NCI-H128 (cell line): ENCODE results near the gene DCBLD1.

ENCODE experiments used
- DNase-seq: peaks from one replicate; lab custom pipeline; 2025; ENCODE audit not compliant: unreplicated experiment; lab: John Stamatoyannopoulos, UW

DCBLD1 gene

GRCh38 chr6:117469791-117470190 is 12.7 kb upstream of the DCBLD1 start:
- DNase-seq: no peak

- DNase-seq: no peak
Observed at GRCh38 chr6:117472667-117473066, 9.8 kb upstream of the DCBLD1 start.

DNA sequence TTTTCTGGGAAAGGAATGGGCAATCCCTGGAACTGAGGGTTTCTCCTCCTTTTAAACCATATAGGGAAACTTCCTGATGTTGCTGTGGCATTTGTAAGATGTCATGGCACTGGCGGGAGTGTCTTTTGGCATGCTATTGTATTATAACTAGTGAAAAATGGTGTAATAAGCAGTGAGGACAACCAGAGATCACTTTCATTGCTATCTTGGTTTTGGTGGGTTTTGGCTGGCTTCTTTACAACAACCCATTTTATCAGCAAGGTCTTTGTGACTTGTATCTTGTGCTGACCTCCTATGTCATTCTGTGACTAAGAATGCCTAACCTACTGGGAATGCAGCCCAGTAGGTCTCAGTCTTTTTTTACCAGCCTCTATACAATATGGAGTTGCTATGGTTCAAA is 9.1 kb upstream of the DCBLD1 start:
- DNase-seq: no peak

GRCh38 chr6:117477988-117478852 is 4.3 kb upstream of the DCBLD1 start:
- DNase-seq: no peak

DNA sequence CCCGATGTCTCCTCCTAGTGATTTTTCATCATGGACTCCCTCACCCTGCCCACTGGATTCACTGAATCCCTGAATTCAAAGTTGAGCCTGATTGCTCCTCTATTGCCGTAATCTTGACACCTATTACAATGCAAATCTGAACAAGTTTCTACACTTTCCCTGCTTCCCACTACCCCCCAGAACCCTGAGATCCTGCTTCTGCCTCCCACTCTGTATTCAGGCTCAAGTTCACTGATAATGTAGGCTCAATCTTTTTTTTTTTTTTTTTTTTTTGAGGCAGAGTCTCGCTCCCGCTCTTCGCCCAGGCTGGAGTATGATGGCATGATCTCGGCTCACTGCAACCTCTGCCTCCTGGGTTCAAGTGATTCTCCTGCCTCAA is 3.6 kb upstream of the DCBLD1 start:
- no peak for DNase-seq

DNA sequence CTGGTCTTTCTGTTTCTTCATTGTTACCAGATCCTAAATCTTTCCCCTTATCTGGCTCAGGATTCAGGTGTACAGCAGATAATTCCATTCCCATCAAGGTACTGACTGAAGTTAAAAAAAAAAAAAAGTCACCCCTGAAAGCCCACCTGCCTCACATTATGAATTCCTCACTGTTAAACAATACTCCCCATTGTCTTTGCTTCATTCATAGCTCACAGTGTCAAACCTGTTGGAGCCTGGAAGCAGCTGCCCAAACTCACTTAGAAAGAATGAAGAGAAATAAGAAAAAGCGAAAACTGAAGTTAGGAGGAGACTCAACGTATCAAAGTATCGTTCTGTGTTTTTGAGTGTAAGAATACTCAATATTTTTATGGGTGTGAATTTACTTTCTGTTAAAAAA is 1.8 kb upstream of the DCBLD1 start:
- no peak for DNase-seq

GRCh38 chr6:117481278-117481925 is 1.1 kb upstream of the DCBLD1 start:
- no peak for DNase-seq

DNA sequence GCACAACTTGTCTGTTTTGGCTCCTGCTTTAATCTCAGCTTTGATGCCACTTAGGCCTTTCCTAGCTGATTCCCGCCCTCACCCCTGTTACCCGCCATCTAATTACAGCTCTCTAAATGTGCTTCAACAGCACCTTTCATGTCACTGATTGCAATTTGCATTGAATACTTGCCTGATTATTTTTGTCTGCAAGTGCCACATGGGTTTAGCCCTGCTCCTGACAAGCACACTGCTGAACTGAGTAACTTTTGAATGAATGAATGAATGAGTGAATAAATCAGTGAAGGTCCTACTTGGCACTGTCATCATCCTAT is 591 bp upstream of the DCBLD1 start:
- DNase-seq: no peak

DNA sequence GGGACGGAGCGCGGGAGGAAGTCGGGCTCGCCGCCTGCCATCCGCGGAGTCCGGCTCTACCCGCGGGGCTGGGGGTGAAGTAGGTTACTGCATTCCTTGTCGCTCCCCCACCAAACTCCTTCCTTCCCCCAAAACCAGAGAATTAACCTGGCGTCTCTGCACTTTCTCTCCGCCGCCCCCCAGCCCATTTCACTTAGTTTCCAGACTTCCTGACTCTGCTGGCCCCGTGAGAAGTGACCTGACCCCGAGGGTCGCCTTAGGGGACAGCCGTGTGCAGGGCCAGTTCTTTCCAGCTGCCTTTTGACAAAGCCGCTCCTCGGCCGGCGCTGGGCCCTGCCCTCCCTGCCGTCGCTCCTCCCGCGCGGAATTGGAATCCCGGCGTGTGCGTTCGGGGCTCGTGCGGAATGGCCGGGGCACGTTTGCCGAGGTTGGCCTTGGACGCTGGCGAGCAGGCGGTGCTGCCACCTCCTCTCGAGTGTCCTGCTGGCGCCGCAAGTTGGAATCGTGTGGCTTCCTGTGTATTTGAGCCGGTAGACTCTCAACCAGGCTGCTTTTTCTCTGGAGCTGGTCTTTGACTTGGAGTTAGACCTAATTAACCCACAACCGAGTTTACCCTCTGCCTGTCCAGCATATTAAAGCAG is 650 bp downstream of the DCBLD1 start:
- no peak for DNase-seq

GRCh38 chr6:117483645-117484016 is 1.2 kb downstream of the DCBLD1 start:
- no peak for DNase-seq

- DNase-seq: no peak
Observed at GRCh38 chr6:117484052-117484646, 1.7 kb downstream of the DCBLD1 start.

GRCh38 chr6:117485433-117485832 is 3.0 kb downstream of the DCBLD1 start:
- DNase-seq: no peak

GRCh38 chr6:117487821-117488220 is 5.3 kb downstream of the DCBLD1 start:
- DNase-seq: no peak

DNA sequence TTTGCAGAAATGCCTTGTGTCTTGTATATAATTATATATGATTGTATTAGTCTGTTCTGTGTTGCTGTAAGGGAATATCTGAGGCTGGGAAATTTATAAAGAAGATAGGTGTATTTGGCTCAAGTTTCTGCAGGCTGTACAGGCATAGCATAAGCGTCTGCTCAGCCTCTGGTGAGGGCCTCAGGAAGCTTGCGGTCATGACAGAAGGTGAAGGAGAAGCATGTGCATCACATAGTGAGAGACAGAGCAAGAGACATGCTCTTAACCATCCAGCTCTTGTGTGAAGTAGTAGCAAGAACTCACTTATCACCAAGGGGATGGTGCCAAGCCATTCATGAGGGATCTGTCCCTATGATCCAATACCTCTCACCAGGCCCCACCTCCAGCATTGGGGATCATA is 6.5 kb downstream of the DCBLD1 start:
- no peak for DNase-seq

GRCh38 chr6:117491916-117492315 is 9.4 kb downstream of the DCBLD1 start:
- no peak for DNase-seq

- DNase-seq: no peak
Observed at GRCh38 chr6:117493470-117493869, 11.0 kb downstream of the DCBLD1 start.

DNA sequence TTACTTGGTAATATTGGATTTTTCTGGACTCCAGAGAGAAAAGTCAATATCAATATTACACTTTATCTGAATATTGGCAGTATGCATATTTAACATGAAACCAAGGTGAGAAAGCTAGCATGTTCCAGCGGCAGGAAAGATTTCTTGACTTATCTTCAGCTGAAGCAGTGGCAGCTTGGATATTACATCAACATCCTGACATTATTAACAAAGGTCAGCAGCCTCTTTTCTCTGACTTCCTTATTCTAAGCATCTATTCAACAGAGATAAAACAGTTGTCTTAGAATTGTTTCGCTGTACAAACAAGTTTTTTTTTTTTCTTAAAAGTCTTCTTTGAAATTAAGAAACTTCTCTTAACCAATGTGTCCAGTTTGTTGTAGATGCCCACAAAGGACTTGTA is 11.8 kb downstream of the DCBLD1 start:
- DNase-seq: no peak

GRCh38 chr6:117494694-117495318 is 12.3 kb downstream of the DCBLD1 start:
- DNase-seq: no peak

DNA sequence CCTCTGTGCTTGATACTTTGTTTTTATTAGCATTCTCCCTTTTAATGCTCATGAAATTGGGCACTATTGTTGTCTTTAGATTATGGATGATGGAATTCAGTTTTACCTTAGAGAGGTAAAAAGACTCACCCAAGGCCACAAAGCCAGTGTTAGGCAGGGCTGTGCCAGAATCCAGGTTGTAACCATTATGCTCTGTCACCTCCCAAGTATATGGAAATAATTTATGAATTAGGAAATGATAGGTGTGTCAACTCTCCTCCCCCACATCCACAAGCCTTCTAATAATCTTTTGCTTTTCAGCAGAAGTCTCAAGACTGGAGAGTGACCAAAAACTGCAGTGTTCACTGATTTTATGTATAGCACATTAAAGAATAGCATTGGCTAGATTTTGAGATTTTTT is 13.0 kb downstream of the DCBLD1 start:
- no peak for DNase-seq

DNA sequence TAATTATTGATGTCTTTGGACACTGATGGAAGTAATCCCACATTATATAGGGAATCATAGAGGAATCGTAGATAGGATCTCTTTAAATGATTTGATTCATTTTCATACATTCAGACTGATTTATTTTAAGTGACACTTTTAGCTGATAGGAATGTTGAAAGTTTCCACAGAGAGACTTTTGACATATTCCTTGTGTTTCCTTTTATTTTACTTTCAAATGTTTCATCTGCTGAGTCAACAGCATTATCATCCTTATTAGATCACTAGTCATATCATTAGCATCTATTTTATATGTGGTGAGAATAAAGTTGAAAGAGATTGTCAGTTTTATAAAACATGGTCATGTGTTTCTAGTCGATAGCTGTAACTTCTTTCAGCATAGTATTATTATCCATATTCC is 13.4 kb downstream of the DCBLD1 start:
- DNase-seq: no peak

GRCh38 chr6:117496383-117496990 is 14.0 kb downstream of the DCBLD1 start:
- no peak for DNase-seq
